ENCODE measurements around the gene HEYL.
A peak's percentile ranks its signal among the peaks of the same experiment; 100 is the strongest.

DNA sequence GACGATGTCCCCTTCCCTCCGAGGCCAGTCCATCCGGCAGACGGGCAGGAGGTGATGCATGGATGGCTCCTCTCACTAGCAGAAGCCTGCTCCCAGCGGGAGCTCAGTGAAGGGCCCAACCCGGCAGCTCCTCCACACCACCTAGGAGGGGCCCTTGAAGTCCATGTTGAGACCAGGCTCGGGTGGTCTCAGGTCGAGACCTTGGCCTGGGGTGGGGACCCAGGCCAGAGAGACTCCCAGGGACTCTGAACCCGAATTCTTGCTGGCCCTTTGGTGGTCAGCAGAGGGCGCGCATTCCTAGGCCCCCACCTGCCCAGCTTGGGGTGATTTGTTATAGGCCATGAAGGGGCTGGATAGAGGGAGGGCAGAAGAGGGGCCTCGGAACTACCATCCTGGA is 33.1 kb upstream of the HEYL start:
- TF ChIP-seq CTCF (IDR thresholded peaks at IDR 0.05): peak in 2 of 7 experiments; percentile 8 to 24
- TF ChIP-seq POLR2A (IDR thresholded peaks at IDR 0.05): no peak
- no peak for TF ChIP-seq POLR2AphosphoS5 (IDR thresholded peaks at IDR 0.05)
- no peak for TF ChIP-seq EP300 (IDR thresholded peaks at IDR 0.05)
